GM12878 (cell line): ENCODE measurements around the gene LCP1. TPM values are rescaled to one million over a fixed set of nuclear protein-coding genes. Genes with fewer than 3 reads are reported as not detected.

Experiments used
- ATAC-seq: fragments of 200-7000 bp; cut with Tn5 transposase; 3 replicates; pipeline ENCODE4 v1.9.1; 2020; ENCODE audit warnings: mild to moderate bottlenecking, moderate library complexity
- BruUV-seq: library from RNA; stranded (reverse); fragments of 400-500 nt; replicated peaks from 2 replicates; lab custom pipeline; 2021; lab: Mats Ljungman, UMichigan
- CTCF ChIA-PET: fragments of 300-600 bp; sonication (Branson Sonifier 250); formaldehyde crosslinking; extraction: SDS; loops from one replicate; lab custom pipeline; 2021; ENCODE audit warnings: inconsistent platforms; lab: Yijun Ruan, JAX
- POLR2A ChIA-PET: fragments of 350-600 bp; formaldehyde crosslinking; extraction: SDS; loops from one replicate; lab custom pipeline; 2021; ENCODE audit warnings: inconsistent platforms; lab: Charles Lee
- RAD21 ChIA-PET: fragments of 300-600 bp; sonication (Branson Sonifier 250); formaldehyde crosslinking; loops from one replicate; lab custom pipeline; 2023; ENCODE audit warnings: antibody characterized with exemption; ENCODE audit not compliant: unreplicated experiment; lab: Charles Lee
- SMC1A ChIA-PET: fragments of 300-600 bp; sonication (Branson Sonifier 250); formaldehyde crosslinking; loops from one replicate; lab custom pipeline; 2023; ENCODE audit not compliant: unreplicated experiment, uncharacterized antibody; lab: Charles Lee
- DNase-seq: peaks from one replicate; pipeline ENCODE4 v3.0.0-alpha.2; 2011; ENCODE audit warnings: low read depth, low spot score
- FAIRE-seq: peaks from 3 replicates; lab custom pipeline; 2011; peaks lifted over from hg19 to GRCh38; lab: Jason Lieb, UNC
- H2AFZ ChIP-seq: 2 replicates; pipeline ENCODE4 v1.6.0; 2011; ENCODE audit warnings: low read depth, low read length, control low read depth; ENCODE audit not compliant: control insufficient read depth
- H3K27ac ChIP-seq: 2 replicates; pipeline ENCODE4 v1.5.1; 2011; ENCODE audit warnings: control low read depth; ENCODE audit not compliant: control insufficient read depth, insufficient read depth
- H3K27me3 ChIP-seq, 2 experiments: replicated peaks in 1 of 2; 2 replicates each; pipeline versions ENCODE4 v1.6.0 to v1.6.1; 2011; ENCODE audit warnings: low read length in 1 of 2; ENCODE audit not compliant: control insufficient read depth in 2 of 2, insufficient read depth in 2 of 2
- H3K36me3 ChIP-seq, 2 experiments: 2 replicates each; pipeline ENCODE4 v1.5.1; 2011; ENCODE audit warnings: low read length in 1 of 2; ENCODE audit not compliant: control insufficient read depth in 2 of 2, insufficient read depth in 2 of 2
- H3K4me1 ChIP-seq: 2 replicates; pipeline ENCODE4 v1.6.1; 2011; ENCODE audit warnings: mild to moderate bottlenecking, low read length, moderate library complexity, mixed read lengths; ENCODE audit not compliant: control insufficient read depth, insufficient read depth
- H3K4me2 ChIP-seq: 2 replicates; pipeline ENCODE4 v1.6.0; 2011; ENCODE audit warnings: control low read depth; ENCODE audit not compliant: control insufficient read depth, insufficient read depth
- H3K4me3 ChIP-seq: fragments of 200-600 bp; sonication (generic); 2 replicates; pipeline ENCODE4 v1.5.1; 2016
- H3K79me2 ChIP-seq: 2 replicates; pipeline ENCODE4 v1.6.0; 2011; ENCODE audit warnings: low read length; ENCODE audit not compliant: control insufficient read depth, insufficient read depth
- H3K9ac ChIP-seq: 2 replicates; pipeline ENCODE4 v1.8.0; 2011; ENCODE audit warnings: low read length, control low read depth, mixed read lengths; ENCODE audit not compliant: control insufficient read depth, insufficient read depth
- H3K9me3 ChIP-seq: replicated peaks from 3 replicates; pipeline ENCODE4 v1.5.1; 2011; ENCODE audit warnings: mild to moderate bottlenecking, low read length; ENCODE audit not compliant: control insufficient read depth, insufficient read depth
- H4K20me1 ChIP-seq: 2 replicates; pipeline ENCODE4 v1.6.0; 2011; ENCODE audit not compliant: control insufficient read depth, insufficient read depth
- BCL11A ChIP-seq: IDR thresholded peaks from 2 replicates; pipeline ENCODE4 v1.6.1; 2011; ENCODE audit warnings: low read depth, low read length
- BCL3 ChIP-seq: IDR thresholded peaks from 2 replicates; pipeline ENCODE4 v1.6.1; 2011; ENCODE audit warnings: borderline replicate concordance, low read depth, mild to moderate bottlenecking, moderate library complexity, low read length; ENCODE audit not compliant: insufficient read depth, poor library complexity, severe bottlenecking
- CEBPB ChIP-seq, 2 experiments: fragments of 150-350 bp in 1 of 2; IDR thresholded peaks; 2 replicates each; pipeline ENCODE4 v1.6.1; 2012 to 2014; ENCODE audit warnings: low read depth in 2 of 2, low read length in 2 of 2, borderline replicate concordance in 1 of 2, inconsistent platforms in 1 of 2
- EED ChIP-seq: sonication (generic); IDR thresholded peaks from 2 replicates; pipeline ENCODE4 v1.6.1; 2016; ENCODE audit warnings: antibody characterized with exemption, low read depth
- EGR1 ChIP-seq, 2 experiments: IDR thresholded peaks; 1 replicate in 1 of 2; 2 replicates in 1 of 2; pipeline ENCODE4 v1.6.1; 2011 to 2012; ENCODE audit warnings: low read depth in 2 of 2, low read length in 2 of 2, borderline replicate concordance in 1 of 2, mild to moderate bottlenecking in 1 of 2, moderate library complexity in 1 of 2
- FOS ChIP-seq: IDR thresholded peaks from 3 replicates; pipeline ENCODE4 v1.6.1; 2011; ENCODE audit warnings: borderline replicate concordance; ENCODE audit not compliant: insufficient read length; ENCODE audit errors: extremely low read depth
- IKZF2 ChIP-seq, 2 experiments: fragments of 450-650 bp; IDR thresholded peaks; 2 replicates each; pipeline ENCODE4 v1.6.1; 2017; ENCODE audit warnings: mild to moderate bottlenecking in 2 of 2, moderate library complexity in 2 of 2
- IRF3 ChIP-seq: fragments of 450-650 bp; IDR thresholded peaks from 2 replicates; pipeline ENCODE4 v1.6.1; 2014; ENCODE audit warnings: mild to moderate bottlenecking
- PKNOX1 ChIP-seq: fragments of 450-650 bp; IDR thresholded peaks from 2 replicates; pipeline ENCODE4 v1.6.1; 2016; ENCODE audit warnings: mild to moderate bottlenecking
- SMARCA5 ChIP-seq: fragments of 450-650 bp; IDR thresholded peaks from 2 replicates; pipeline ENCODE4 v1.6.1; 2017; ENCODE audit warnings: mild to moderate bottlenecking
- WRNIP1 ChIP-seq: IDR thresholded peaks from 2 replicates; pipeline ENCODE4 v1.6.1; 2011; ENCODE audit warnings: low read depth, low read length, improper control_type of control experiment, borderline replicate concordance
- WGBS: methylation state at CpG from one replicate; pipeline ENCODE4 v1.1.6; 2016; ENCODE audit warnings: low lambda C conversion rate; ENCODE audit not compliant: insufficient replicate concordance, insufficient coverage; ENCODE audit errors: missing lambda C conversion rate; 5-methylcytosine and 5-hydroxymethylcytosine counted together
- in situ Hi-C: fragments of 300-500 bp; cut with MboI; formaldehyde crosslinking; loops from 9 replicates; pipeline ENCODE4 v1.14.3; 2018; ENCODE audit warnings: mixed read lengths
- intact Hi-C: fragments of 100-400 bp; cut with micrococcal nuclease; formaldehyde crosslinking; loops from one replicate; pipeline ENCODE4 v1.14.2; 2022; ENCODE audit not compliant: unreplicated experiment
- polyA plus RNA-seq, 11 experiments: library from polyadenylated mRNA; depleted of rRNA in 4 of 11; unstranded in 6 of 11; stranded (reverse) in 5 of 11; fragments of >200 nt; fragmentation: Nextera tagmentation in 4 of 11; fragmentation: Illumina TruSeq in 1 of 11; extraction: Ambion mirVana in 4 of 11; extraction: Trizol in 1 of 11; gene quantifications; 1 replicate in 1 of 11; 2 replicates in 10 of 11; pipeline versions ENCODE4 v1.2.1 to v1.2.3, GENCODE V29; 2011 to 2016; ENCODE audit warnings: inconsistent platforms in 2 of 11, missing spikeins in 2 of 11, low read depth in 1 of 11
- total RNA-seq, 4 experiments: library from RNA; depleted of rRNA in 3 of 4; stranded (reverse); fragments of >200 nt in 3 of 4; fragmentation: Illumina TruSeq in 1 of 4; extraction: Trizol in 1 of 4; gene quantifications; 2 replicates each; pipeline versions ENCODE4 v1.2.1 to v1.2.3, GENCODE V29; 2013 to 2021

LCP1 gene
- total and polyA plus RNA-seq, 10 of the 15 experiments (the other 5 are each of a cell fraction or from before 2014, with no cell fraction given) = 775 to 2,201 (median 1,556) TPM

GRCh38 chr13:46206143-46206542, 24.2 kb upstream of the LCP1 start:
- no peak for DNase-seq
- ChIA-PET CTCF (interaction anchor here (1.5 kb wide), 1 partner anchor 20 kb away, joined by 4 read pairs; no protein-coding TSS in a partner anchor), POLR2A (no interaction called here), SMC1A (no interaction called here), RAD21 (no interaction called here)
- peak; percentile 29 for ATAC-seq
- Histone ChIP-seq H3K9me3 (no peaks in the 10 kb centered on the region), H2AFZ (no peak overlapping the region), H3K4me1 (peaks cover 8% of the 10 kb centered on the region; the same call in 1 of the 2 replicates), H4K20me1 (no peaks in the 10 kb centered on the region), H3K4me2 (no peak overlapping the region), H3K4me3 (no peak overlapping the region), H3K27ac (no peak overlapping the region), H3K9ac (no peak overlapping the region), H3K27me3 (no peaks in the 10 kb centered on the region), H3K36me3 (no peaks in the 10 kb centered on the region), H3K79me2 (no peaks in the 10 kb centered on the region)
- intact Hi-C loops = no loop called here
- no peak for TF ChIP-seq IKZF2 (IDR thresholded peaks at IDR 0.05)
- TF ChIP-seq BCL3 = no peak
- no peak for TF ChIP-seq EGR1 (IDR thresholded peaks at IDR 0.05; ENCODE audit: borderline replicate concordance in 1 of 2, low read depth in 2 of 2, low read length in 2 of 2)
- no peak for TF ChIP-seq SMARCA5
- TF ChIP-seq CEBPB (IDR thresholded peaks at IDR 0.05; ENCODE audit: borderline replicate concordance in 1 of 2, low read depth in 2 of 2, low read length in 2 of 2) = no peak
- TF ChIP-seq IRF3 = no peak
- TF ChIP-seq FOS = no peak
- TF ChIP-seq PKNOX1 = no peak
- no peak for TF ChIP-seq BCL11A
- no peak for TF ChIP-seq EED
- TF ChIP-seq WRNIP1 = no peak
- BruUV-seq = no TSS peak
- 47% methylated on average over 1 of the region's 1 CpG for WGBS
- in situ Hi-C loops = no loop called here
- no peak for FAIRE-seq
